HAP-1 (cell line): ENCODE results near the gene SCAI.
"Not testable (repeated sequence)": the region's sequence is repeated elsewhere in the genome, so short reads cannot be mapped to it uniquely, and the experiment has no call there.

Experiments
- DNase-seq, 2 experiments: peaks; one replicate each; pipeline ENCODE4 v3.0.0-alpha.2; 2016 to 2020; ENCODE audit warnings: low spot score in 2 of 2
- H3K27me3 ChIP-seq: fragments of 250-450 bp; sonication (Bioruptor Pico); 2 replicates; pipeline ENCODE4 v1.5.1; 2020; ENCODE audit warnings: low read depth, mild to moderate bottlenecking, moderate library complexity
- H3K36me3 ChIP-seq: fragments of 250-450 bp; sonication (Bioruptor Pico); replicated peaks from 2 replicates; pipeline ENCODE4 v1.5.1; 2020; ENCODE audit warnings: mild to moderate bottlenecking
- H3K4me1 ChIP-seq: fragments of 250-450 bp; sonication (Bioruptor Pico); 2 replicates; pipeline ENCODE4 v1.5.1; 2020; ENCODE audit warnings: mild to moderate bottlenecking
- H3K4me3 ChIP-seq: fragments of 250-450 bp; sonication (Bioruptor Pico); 2 replicates; pipeline ENCODE4 v1.5.1; 2020; ENCODE audit warnings: mild to moderate bottlenecking, moderate library complexity
- H3K9me3 ChIP-seq: fragments of 250-450 bp; sonication (Bioruptor Pico); 2 replicates; pipeline ENCODE4 v1.5.1; 2020; ENCODE audit warnings: mild to moderate bottlenecking, moderate library complexity
- in situ Hi-C: fragments of 300-500 bp; cut with MboI; formaldehyde crosslinking; loops from 3 replicates; pipeline ENCODE4 v1.14.3; 2020; ENCODE audit warnings: low sequenced_read_pairs, inconsistent platforms, mixed read lengths

The SCAI gene

DNA sequence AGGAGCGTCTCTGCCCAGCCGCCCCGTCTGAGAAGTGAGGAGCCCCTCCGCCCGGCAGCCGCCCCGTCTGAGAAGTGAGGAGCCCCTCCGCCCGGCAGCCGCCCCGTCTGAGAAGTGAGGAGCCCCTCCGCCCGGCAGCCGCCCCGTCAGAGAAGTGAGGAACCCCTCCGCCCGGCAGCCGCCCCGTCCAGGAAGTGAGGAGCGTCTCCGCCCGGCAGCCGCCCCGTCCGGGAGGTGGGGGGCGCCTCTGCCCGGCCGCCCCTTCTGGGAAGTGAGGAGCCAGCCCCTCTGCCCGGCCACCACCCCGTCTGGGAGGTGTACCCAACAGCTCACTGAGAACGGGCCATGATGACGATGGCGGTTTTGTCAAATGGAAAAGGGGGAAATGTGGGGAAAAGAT is 34.8 kb downstream of the SCAI start:
- in situ Hi-C loops, H3K36me3 ChIP-seq, DNase-seq, H3K4me1 ChIP-seq, H3K4me3 ChIP-seq, H3K9me3 ChIP-seq, H3K27me3 ChIP-seq: not testable (repeated sequence)

DNA sequence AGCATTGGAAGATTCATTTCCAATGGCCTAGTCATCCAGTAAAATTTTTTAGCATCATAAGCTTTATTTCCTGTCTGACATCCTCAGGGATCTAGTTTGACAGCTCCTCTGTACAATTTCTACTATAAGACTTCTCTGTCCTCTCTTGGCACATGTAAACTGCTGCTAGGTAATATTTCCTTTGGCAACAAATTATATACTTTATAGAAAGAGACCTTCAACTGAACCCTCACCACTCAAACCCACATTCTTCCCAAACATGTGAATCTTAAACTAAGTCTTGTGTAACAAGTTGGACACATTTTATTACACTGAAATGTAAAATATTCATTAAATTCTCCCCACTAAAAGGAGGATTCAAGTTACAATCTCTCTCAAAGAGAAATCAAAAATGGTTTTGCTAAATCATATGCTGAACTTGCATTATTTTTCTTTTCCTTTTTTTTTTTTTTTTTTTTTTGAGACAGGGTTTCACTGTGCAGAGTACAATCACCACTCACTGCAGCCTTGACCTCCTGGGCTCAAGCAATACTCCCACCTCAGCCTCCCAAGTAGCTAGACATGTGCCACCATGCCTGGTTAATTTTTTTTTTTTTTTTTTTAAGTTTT is 36.9 kb downstream of the SCAI start:
- Histone ChIP-seq H3K4me3 (no peak overlapping the region), H3K9me3 (no peaks in the 10 kb centered on the region), H3K36me3 (no peaks in the 10 kb centered on the region), H3K4me1 (no peaks in the 10 kb centered on the region), H3K27me3 (no peaks in the 10 kb centered on the region)
- in situ Hi-C loops = no loop called here
- no peak for DNase-seq

DNA sequence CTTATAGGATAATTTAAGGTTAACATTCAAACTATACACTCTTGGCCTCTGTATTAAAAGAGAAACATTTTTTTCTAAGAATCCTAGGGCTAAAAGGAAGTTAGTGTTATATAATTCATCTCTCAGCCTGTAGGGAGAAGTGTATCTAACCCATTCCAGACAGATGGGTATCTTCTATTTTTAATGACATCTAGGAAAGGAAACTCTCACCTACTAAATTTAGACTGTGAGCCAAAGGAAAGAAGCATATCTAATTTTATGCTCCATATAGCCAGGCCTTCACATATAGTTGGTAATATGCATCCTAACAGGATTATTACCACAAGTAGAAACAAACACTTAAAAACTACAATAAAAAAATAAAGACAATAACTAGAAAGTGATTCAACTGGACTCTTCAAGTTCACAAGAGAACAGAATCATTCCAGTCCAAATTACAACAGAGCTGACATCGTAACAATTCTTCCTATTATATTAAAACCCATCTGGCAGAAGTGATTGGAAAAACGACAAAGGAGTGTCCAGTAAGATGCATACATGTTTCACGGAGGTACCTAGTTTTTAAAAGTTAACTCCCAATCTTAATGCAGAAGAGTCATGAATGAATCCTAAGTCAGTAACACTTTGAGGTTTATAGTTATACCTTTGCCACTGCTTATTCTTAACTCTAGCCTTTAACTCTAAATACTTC is 39.4 kb downstream of the SCAI start:
- H3K4me1 ChIP-seq = no peaks in the 10 kb centered on the region
- no peaks in the 10 kb centered on the region for H3K36me3 ChIP-seq
- H3K27me3 ChIP-seq = no peaks in the 10 kb centered on the region
- in situ Hi-C loops = no loop called here
- no peaks in the 10 kb centered on the region for H3K9me3 ChIP-seq
- H3K4me3 ChIP-seq = no peak overlapping the region
- DNase-seq = no peak

DNA sequence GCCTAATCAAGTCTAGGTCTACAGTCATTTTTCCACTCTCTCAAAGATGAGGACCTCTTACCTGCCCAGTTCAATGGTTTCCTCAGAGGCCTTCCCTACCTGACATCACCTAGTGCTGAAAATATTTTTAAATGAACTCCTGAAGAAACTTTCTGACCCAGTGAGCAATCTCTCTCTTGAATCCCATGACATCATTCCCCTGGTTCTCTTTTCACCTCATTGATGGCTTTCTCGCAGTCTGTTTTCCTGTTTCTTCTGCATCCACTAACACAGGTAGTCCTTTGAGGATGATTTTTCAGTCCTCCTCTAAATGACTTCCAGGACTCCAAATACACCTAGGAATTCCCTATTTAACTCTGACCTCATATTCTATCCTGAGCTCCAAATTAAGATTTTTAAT is 40.3 kb downstream of the SCAI start:
- no peaks in the 10 kb centered on the region for H3K4me1 ChIP-seq
- in situ Hi-C loops = no loop called here
- no peaks in the 10 kb centered on the region for H3K36me3 ChIP-seq
- no peak overlapping the region for H3K4me3 ChIP-seq
- DNase-seq = no peak
- no peaks in the 10 kb centered on the region for H3K27me3 ChIP-seq
- H3K9me3 ChIP-seq = no peaks in the 10 kb centered on the region

DNA sequence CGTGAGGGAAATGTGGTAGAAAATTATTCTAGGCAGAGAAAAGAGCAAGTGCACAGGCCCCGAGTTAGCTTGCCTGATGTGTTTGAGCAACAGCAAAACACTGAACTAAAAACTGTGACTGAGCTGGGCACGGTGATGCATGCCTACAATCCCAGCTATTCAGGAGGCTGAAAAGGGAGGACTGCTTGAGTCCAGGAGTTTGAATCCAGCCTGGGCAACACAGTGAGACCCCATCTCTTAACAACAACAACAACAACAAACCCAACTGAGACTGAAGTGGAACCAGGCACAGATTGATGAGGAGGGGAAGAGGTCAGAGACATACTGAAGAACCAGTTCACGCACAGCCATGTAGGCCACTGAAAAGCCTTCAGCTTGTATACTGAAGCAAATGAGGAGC is 42.5 kb downstream of the SCAI start:
- H3K4me3 ChIP-seq = no peak overlapping the region
- no peaks in the 10 kb centered on the region for H3K4me1 ChIP-seq
- H3K36me3 ChIP-seq = no peaks in the 10 kb centered on the region
- no peaks in the 10 kb centered on the region for H3K27me3 ChIP-seq
- in situ Hi-C loops = no loop called here
- H3K9me3 ChIP-seq = no peaks in the 10 kb centered on the region
- DNase-seq = no peak

DNA sequence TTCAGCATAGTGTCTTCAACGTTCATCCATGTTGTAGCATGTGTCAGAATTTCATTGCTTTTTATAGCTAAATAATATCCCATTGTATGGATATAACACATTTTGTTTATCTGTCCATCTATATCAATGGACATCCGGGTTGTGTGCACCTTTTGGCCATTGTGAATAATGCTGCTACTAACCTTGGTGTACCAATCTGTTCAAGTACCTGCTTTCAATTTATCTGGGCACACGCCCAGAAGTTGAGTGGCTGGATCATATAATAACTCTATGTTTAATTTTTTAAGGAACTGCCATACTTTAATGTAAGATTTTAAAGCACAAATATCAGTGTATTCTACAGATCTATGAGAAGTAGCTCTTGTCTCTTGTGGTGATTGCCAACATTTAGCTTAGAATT is 43.5 kb downstream of the SCAI start:
- Histone ChIP-seq H3K36me3 (no peaks in the 10 kb centered on the region), H3K4me1 (no peaks in the 10 kb centered on the region), H3K9me3 (no peaks in the 10 kb centered on the region), H3K27me3 (no peaks in the 10 kb centered on the region), H3K4me3 (no peak overlapping the region)
- no peak for DNase-seq
- in situ Hi-C loops = loop anchor here (10.0 kb wide), 1 partner anchor 65 kb away; no protein-coding TSS in a partner anchor

DNA sequence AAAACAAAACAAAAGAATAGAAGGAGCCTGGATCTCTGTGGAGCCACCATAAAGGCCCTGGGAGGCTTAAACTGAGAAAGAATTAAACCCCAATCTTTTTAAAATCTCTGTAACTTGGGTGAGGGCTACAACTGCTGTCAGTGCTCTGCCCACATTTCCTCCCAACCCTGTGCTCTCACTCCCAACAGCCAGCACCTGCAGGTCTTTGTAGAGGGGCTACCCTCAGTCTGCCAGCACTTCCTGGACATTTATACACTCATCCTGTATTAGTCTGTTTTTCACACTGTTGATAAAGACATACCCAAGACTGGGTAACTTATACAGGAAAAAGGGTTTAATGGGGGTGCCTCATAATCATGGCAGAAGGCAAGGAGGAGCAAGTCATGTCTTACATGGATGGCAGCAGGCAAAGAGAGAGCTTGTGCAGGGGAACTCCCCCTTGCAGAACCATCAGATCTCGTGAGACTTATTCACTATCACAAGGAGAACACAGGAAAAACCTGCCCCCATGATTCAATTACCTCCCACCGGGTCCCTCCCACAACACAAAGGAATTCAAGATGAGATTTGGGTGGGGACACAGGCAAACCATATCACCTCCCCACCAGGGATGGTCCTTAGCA is 47.4 kb downstream of the SCAI start:
- DNase-seq = no peak
- no peaks in the 10 kb centered on the region for H3K9me3 ChIP-seq
- no peaks in the 10 kb centered on the region for H3K36me3 ChIP-seq
- in situ Hi-C loops = loop anchor here (10.0 kb wide), 1 partner anchor 61 kb away; no protein-coding TSS in a partner anchor
- H3K4me1 ChIP-seq = no peaks in the 10 kb centered on the region
- no peaks in the 10 kb centered on the region for H3K27me3 ChIP-seq
- H3K4me3 ChIP-seq = no peak overlapping the region

DNA sequence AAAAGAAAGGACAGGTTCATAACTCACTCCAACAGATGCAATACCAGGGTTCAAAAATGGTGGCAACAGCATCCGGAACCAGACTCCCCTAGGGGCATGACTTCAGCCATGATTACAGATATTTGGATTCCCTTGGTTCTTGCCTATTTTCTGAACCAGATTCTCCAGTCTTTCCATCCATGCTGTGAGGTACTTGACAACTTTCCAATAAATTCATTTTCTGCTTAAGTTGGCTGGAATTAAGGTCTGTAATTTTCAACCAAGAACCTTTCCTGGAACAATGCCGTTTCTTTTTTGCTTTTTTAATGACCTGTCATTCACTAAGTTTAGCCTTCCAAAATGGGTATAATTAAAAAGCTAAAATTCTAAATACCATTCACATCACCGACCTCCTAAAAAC is 52.2 kb downstream of the SCAI start:
- H3K36me3 ChIP-seq = no peaks in the 10 kb centered on the region
- in situ Hi-C loops = loop anchor here (10.0 kb wide), 1 partner anchor 56 kb away; no protein-coding TSS in a partner anchor
- H3K4me3 ChIP-seq = no peak overlapping the region
- no peaks in the 10 kb centered on the region; the same call in 1 of the 2 replicates for H3K9me3 ChIP-seq
- H3K27me3 ChIP-seq = no peaks in the 10 kb centered on the region
- no peak for DNase-seq
- H3K4me1 ChIP-seq = no peaks in the 10 kb centered on the region

DNA sequence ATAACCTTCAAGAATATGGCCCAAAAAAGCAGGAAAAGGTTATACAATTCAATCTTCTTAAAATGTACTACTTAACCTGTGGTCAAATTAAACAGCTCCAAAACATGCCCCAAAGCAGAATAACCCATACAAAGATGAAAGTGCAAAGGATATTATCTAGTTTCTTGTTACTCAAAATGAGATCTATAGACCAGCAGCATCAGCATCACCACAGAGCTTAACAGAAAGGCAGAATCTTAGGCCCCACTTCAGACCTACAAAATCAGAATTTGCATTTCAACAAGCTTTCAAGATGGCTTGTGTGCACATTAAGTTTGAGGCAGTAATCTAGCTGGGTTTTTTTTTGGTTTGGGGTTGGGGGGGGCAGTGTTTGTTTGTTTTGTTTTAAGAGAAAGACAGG is 54.0 kb downstream of the SCAI start:
- no peaks in the 10 kb centered on the region for H3K36me3 ChIP-seq
- DNase-seq = no peak
- H3K4me1 ChIP-seq = no peaks in the 10 kb centered on the region
- H3K4me3 ChIP-seq = no peak overlapping the region
- in situ Hi-C loops = no loop called here
- no peaks in the 10 kb centered on the region; the same call in 1 of the 2 replicates for H3K9me3 ChIP-seq
- H3K27me3 ChIP-seq = no peaks in the 10 kb centered on the region

DNA sequence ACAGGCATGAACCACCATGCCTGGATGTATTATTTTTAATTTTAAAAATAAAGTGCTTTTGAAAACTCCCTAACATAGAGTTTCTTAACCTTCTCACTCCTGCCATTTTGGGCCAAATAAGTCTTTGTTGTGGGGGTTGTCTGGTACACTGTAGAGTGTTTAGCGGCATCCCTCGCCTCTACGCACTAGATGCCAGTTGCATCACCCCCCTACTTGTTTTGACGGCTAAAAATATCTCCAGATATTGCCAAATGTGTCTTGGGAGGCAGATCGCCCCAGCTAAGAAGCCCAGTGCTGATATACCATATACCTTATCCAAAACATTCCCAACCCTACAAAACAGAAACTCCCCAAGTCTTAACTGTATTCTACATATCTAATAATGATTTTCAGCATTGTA is 54.6 kb downstream of the SCAI start:
- no peak for DNase-seq
- H3K4me1 ChIP-seq = no peaks in the 10 kb centered on the region
- H3K27me3 ChIP-seq = no peaks in the 10 kb centered on the region
- H3K4me3 ChIP-seq = no peak overlapping the region
- no peaks in the 10 kb centered on the region for H3K36me3 ChIP-seq
- H3K9me3 ChIP-seq = no peaks in the 10 kb centered on the region; the same call in 1 of the 2 replicates
- in situ Hi-C loops = no loop called here

DNA sequence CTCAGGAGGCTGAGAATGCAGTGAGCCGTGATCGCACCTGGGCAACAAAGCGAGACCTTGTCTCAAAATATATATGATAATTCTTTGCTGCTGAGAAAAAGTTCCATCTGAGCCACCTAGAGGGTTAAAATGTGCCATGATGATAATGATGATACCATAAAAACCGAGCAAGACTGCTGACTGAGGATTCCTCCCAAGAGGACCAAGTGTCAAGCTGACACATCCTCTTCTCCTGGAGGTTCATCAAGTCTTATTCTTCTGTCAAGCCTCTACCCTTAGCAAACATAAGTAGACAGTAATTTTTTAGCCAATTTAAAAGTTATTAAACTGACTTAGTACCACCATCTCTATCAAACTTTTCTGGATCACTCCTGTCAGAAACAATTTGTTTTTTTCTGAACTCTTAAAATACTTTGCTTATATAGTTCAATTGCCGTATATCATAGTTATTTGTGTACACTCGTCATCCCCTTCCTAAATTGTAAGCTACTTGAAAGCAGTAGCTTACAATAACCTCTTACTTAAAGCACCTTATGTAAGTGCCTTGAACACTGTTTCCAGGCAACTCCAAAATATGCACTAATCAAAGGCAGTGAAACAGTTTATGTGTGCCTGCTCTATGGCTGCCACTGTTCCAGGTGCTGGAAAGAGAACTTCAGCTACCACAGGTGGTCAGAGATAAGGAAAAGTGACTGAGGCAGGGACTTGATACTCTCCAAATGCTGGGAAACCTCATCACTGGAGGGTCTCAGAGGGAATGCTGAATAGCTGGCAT is 57.4 kb downstream of the SCAI start:
- in situ Hi-C loops = no loop called here
- H3K27me3 ChIP-seq = no peaks in the 10 kb centered on the region
- peaks cover 12% of the 10 kb centered on the region for H3K9me3 ChIP-seq
- H3K4me1 ChIP-seq = no peaks in the 10 kb centered on the region
- H3K36me3 ChIP-seq = 0 out of 2 replicates have a peak, but pooled peaks cover 2% of the 10 kb centered on the region
- no peak overlapping the region for H3K4me3 ChIP-seq
- DNase-seq = no peak

DNA sequence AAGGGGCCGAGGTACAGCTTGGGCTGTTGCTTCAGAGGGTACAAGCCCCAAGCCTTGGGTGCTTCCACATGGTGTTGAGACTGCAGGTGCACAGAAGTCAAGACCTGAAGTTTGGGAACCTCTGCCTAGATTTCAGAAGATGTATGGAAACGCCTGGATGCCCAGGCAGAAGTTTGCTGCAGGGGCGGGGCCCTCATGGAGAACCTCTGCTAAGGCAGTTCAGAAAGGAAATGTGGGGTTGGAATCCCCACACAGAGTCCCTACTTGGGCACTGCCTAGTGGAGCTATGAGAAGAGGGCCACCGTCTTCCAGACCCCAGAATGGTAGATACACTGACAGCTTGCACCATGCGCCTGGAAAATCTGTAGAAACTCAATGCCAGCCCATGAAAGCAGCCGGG is 61.1 kb downstream of the SCAI start:
- H3K9me3 ChIP-seq = peaks cover 14% of the 10 kb centered on the region
- H3K36me3 ChIP-seq, H3K27me3 ChIP-seq, H3K4me1 ChIP-seq, H3K4me3 ChIP-seq, DNase-seq, in situ Hi-C loops: not testable (repeated sequence)

DNA sequence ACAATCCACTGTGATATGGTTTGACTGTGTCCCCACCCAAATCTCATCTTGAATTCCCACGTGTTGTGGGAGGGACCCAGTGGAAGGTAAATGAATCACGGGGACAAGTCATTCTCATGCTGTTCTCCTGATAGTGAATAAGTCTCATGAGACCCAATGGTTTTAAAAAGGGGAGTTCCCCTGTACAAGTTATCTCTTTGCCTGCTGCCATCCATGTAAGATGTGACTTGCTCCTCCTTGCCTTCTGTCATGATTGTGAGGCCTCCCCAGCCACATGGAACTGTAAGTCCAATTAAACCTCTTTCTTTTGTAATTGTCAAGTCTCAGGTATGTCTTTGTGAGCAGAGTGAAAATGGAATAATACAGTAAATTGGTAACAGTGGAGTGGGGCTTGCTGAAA is 62.5 kb downstream of the SCAI start:
- H3K36me3 ChIP-seq, H3K4me3 ChIP-seq, H3K27me3 ChIP-seq, DNase-seq, H3K4me1 ChIP-seq, in situ Hi-C loops: not testable (repeated sequence)
- H3K9me3 ChIP-seq = peaks cover 14% of the 10 kb centered on the region

DNA sequence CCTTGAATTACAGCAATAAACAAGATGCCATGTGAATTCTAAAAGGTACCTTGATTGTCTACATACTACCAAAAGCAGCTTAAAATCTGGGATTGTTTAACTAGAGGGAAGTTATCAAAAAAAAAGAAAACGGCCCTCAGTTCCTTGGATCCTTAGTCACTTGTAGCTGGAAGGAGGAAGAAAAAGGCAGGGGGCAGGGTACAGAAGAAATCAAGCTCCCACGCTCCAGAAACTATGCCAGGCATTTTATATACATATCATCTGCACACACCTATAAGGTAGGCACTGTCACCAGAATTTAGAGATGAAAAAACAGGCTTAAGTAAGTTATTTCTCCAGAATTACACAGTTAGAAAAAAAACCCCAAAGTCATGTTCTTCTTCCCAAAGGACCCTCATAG is 63.4 kb downstream of the SCAI start:
- Histone ChIP-seq H3K9me3 (peaks cover 14% of the 10 kb centered on the region), H3K4me1 (no peaks in the 10 kb centered on the region), H3K36me3 (0 out of 2 replicates have a peak, but pooled peaks cover 2% of the 10 kb centered on the region), H3K27me3 (no peaks in the 10 kb centered on the region), H3K4me3 (no peak overlapping the region)
- no peak for DNase-seq
- in situ Hi-C loops = no loop called here
